Posterior vena cava (tissue), 2 donors: ENCODE data around the gene HYAL2. TPM values are rescaled to one million over a fixed set of nuclear protein-coding genes. Genes with fewer than 3 reads are reported as not detected.
A peak's percentile ranks its signal among the peaks of the same experiment; 100 is the strongest.

Experiments used
- DNase-seq: peaks from one replicate; pipeline ENCODE4 v3.0.0-alpha.2; 2020; ENCODE audit warnings: low spot score
- intact Hi-C, 2 donors: fragments of 100-400 bp; cut with DNase I; formaldehyde crosslinking; loops; one replicate each; pipeline versions ENCODE4 v1.14.1 to v1.14.2; 2022 to 2023
- total RNA-seq, 2 donors: library from RNA; stranded (reverse); fragmentation: NEBNext Ultra II Directional; extraction: Animal tissue kit (Norgen Biotek cat#: 25700); gene quantifications; one replicate each; pipeline ENCODE4 v1.2.1, GENCODE V29; 2021
- donor health status: DM: yes; HTN: yes; CAD: no.
- donor health status: DM: yes; HTN: yes; CAD: no.

Gene HYAL2
- total RNA-seq, 2 donors from 2014 or later = 95.2 to 130 TPM

DNA sequence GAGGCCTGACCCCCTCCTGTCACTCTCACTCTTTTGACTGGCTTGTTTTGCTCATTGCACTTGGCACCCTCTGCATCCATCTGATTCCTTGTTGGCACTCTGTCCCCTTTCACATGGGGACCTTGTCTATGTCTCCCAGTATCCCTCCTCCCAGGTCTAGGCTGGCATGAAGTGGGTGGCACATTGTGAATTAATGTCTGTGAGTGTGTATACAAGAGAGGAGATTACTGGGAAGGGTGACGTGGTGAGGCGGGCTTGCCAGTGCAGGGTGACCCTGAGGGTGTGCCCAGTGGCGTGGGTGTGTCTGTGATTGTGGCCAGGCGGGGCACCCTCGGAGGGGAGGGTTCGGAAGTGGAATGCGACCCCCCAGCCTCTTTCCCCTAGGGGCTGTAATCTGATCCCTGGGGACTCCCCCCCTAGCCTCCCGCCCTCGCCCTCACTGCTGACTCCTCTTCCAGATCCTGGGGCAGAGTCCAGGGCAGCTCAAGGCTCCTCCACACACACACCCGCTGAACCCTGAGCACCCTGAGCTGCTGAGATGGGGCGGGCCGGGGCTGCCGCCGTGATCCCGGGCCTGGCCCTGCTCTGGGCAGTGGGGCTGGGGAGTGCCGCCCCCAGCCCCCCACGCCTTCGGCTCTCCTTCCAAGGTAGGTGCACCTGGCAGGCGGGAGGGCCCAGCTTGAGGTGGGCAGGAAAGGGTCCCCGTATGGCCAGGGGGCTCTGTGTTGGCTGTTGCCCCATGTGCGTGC lies 53.7 kb downstream of the HYAL2 start, which contains the start of gene SEMA3B:
TSS of gene SEMA3B (plus strand) at position 445 of the 749 bp plus-strand sequence. CDS start at position 539, 94 bp downstream.
- intact Hi-C loops = no loop called here
- peak; percentile 82 for DNase-seq

DNA sequence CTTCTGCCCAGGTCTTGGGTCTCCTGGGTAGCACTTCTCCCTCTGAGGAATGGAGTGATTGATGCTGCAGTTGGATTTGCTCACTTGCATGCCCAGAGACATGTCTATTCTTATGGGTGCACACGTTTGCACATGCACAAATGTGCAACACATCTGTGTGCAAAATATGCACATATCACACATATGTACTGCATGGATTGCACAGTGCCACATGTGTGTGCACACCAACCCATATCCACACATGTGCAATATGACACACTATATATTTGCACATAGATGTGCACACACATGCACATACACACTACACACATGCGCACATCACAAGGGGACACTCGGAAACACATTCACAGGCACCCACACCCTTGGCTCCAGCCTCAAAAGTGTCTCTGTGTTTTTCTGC lies 54.3 kb downstream of the HYAL2 start:
- DNase-seq = no peak
- intact Hi-C loops = no loop called here

Other genes starting within 250 kb of the HYAL2 start
- 100 to 1,000 TPM in 1 of 2 donors, 10 to 100 TPM in 1; 83.5 to 108 TPM for gene RBM5, start 233.8 kb downstream of the HYAL2 start, total RNA-seq
- gene SEMA3F, start 167.4 kb downstream of the HYAL2 start, total RNA-seq = 10 to 100 TPM; 27.8 to 48.0 TPM
- gene GNAT1, start 131.1 kb downstream of the HYAL2 start, total RNA-seq = not detected
- under 1 TPM; 0.37 to 0.62 TPM for gene SLC38A3, start 117.5 kb downstream of the HYAL2 start, total RNA-seq
- 100 to 1,000 TPM; 261 to 265 TPM for gene GNAI2, start 86.5 kb downstream of the HYAL2 start, total RNA-seq
- gene SEMA3B, start 53.6 kb downstream of the HYAL2 start, total RNA-seq = 10 to 100 TPM; 18.6 to 39.7 TPM
- gene LSMEM2, start 43.7 kb downstream of the HYAL2 start, total RNA-seq = under 1 TPM in 1 of 2 donors, not detected in 1; 0.37 TPM
- gene IFRD2, start 30.3 kb downstream of the HYAL2 start, total RNA-seq = 10 to 100 TPM; 47.3 to 53.3 TPM
- gene HYAL3, start 23.3 kb downstream of the HYAL2 start, total RNA-seq = 1 to 10 TPM; 2.5 to 3.9 TPM
- 10 to 100 TPM in 1 of 2 donors, 1 to 10 TPM in 1; 9.1 to 11.1 TPM for gene NAA80, start 23.3 kb downstream of the HYAL2 start, total RNA-seq
- gene HYAL1, start 19.2 kb downstream of the HYAL2 start, total RNA-seq = 10 to 100 TPM; 10.6 to 11.7 TPM
- 10 to 100 TPM; 19.1 to 22.4 TPM for gene TUSC2, start 5.5 kb upstream of the HYAL2 start, total RNA-seq
- 10 to 100 TPM; 31.3 to 40.3 TPM for gene RASSF1, start 18.1 kb upstream of the HYAL2 start, total RNA-seq
- under 1 TPM; 0.23 to 0.24 TPM for gene ZMYND10, start 23.0 kb upstream of the HYAL2 start, total RNA-seq
- gene NPRL2, start 28.0 kb upstream of the HYAL2 start, total RNA-seq = 10 to 100 TPM; 10.6 to 17.4 TPM
- 10 to 100 TPM in 1 of 2 donors, 1 to 10 TPM in 1; 7.9 to 10.5 TPM for gene CYB561D2, start 28.1 kb upstream of the HYAL2 start, total RNA-seq
- gene TMEM115, start 36.8 kb upstream of the HYAL2 start, total RNA-seq = 10 to 100 TPM; 29.3 TPM
- gene CACNA2D2, start 180.9 kb upstream of the HYAL2 start, total RNA-seq = 1 to 10 TPM; 2.0 to 2.6 TPM
- 10 to 100 TPM in 1 of 2 donors, 1 to 10 TPM in 1; 9.8 to 11.4 TPM for gene C3orf18, start 245.0 kb upstream of the HYAL2 start, total RNA-seq
- gene HEMK1, start 246.8 kb upstream of the HYAL2 start, total RNA-seq = 10 to 100 TPM; 10.9 to 12.6 TPM